ENCODE data around the gene ARL4D. TPM values are rescaled to one million over a fixed set of nuclear protein-coding genes. Genes with fewer than 3 reads are reported as not detected.

ARL4D gene
- total RNA-seq, 1 experiment from 2014 or later, result 11.5 TPM

GRCh38 chr17:43395165-43395564, 3.6 kb upstream of the ARL4D start:
- BruUV-seq (replicated peaks), result no TSS peak
- CTCF ChIA-PET, result interaction anchor here (1.3 to 10.0 kb wide), 4 partner anchors 33 to 89 kb away, joined by 4 to 194 read pairs (median 6); partner anchors contain the start of gene DHX8
- Histone ChIP-seq H3K4me2 (ENCODE audit: low read length) (no peak overlapping the region), H3K9ac (ENCODE audit: low read length) (no peak overlapping the region), H3K79me2 (ENCODE audit: insufficient read depth, low read length) (peaks cover 11% of the 10 kb centered on the region), H3K27me3 (ENCODE audit: insufficient read depth, low read length) (no peaks in the 10 kb centered on the region), H3K9me2 (ENCODE audit: insufficient read depth) (no peaks in the 10 kb centered on the region), H2AFZ (ENCODE audit: low read depth, low read length, poor library complexity, severe bottlenecking) (no peak overlapping the region), H4K20me1 (ENCODE audit: insufficient read depth) (no peaks in the 10 kb centered on the region), H3K9me3 (ENCODE audit: control insufficient read depth in 1 of 2, insufficient read depth in 1 of 2, low read depth in 1 of 2, low read length in 2 of 2) (no peaks in the 10 kb centered on the region), H3K27ac (ENCODE audit: low read depth, low read length) (no peak overlapping the region), H3K4me3 (replicated peaks in 1 of 2; ENCODE audit: low read depth in 1 of 2, low read length in 2 of 2) (no peak overlapping the region), H3K4me1 (ENCODE audit: control insufficient read depth in 1 of 2, insufficient read depth in 2 of 2, low read length in 2 of 2) (peaks cover 3 to 25% of the 10 kb centered on the region in 2 experiments; a peak in 3 of 4 replicates), H3K36me3 (ENCODE audit: control insufficient read depth in 1 of 2, insufficient read depth in 2 of 2, low read length in 2 of 2) (no peaks in the 10 kb centered on the region)
- no peak for TF ChIP-seq RAD21 (IDR thresholded peaks at IDR 0.05; ENCODE audit: low read depth)
- no peak for TF ChIP-seq SP1 (IDR thresholded peaks at IDR 0.05; ENCODE audit: low read depth)
- no peak for TF ChIP-seq TCF7L2 (IDR thresholded peaks at IDR 0.05; ENCODE audit: borderline replicate concordance, extremely low read depth, insufficient read depth, insufficient read length)
- TF ChIP-seq, protein P1, sequence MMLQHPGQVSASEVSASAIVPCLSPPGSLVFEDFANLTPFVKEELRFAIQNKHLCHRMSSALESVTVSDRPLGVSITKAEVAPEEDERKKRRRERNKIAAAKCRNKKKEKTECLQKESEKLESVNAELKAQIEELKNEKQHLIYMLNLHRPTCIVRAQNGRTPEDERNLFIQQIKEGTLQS (IDR thresholded peaks at IDR 0.05), result no peak
- TF ChIP-seq EGR1 (IDR thresholded peaks at IDR 0.05; ENCODE audit: low read depth), result no peak
- no peak for TF ChIP-seq POLR2A (IDR thresholded peaks at IDR 0.05; ENCODE audit: borderline replicate concordance, extremely low read depth, insufficient read depth, insufficient read length)
- no peak for TF ChIP-seq EZH2phosphoT487 (IDR thresholded peaks at IDR 0.05; ENCODE audit: borderline replicate concordance)
- TF ChIP-seq ZBTB33 (IDR thresholded peaks at IDR 0.05; ENCODE audit: extremely low read depth, insufficient replicate concordance, low read length), result no peak
- RAD21 ChIA-PET (ENCODE audit: low non-redundant PET in 1 of 2, low total read pairs in 2 of 2, uncharacterized antibody in 2 of 2, unreplicated experiment in 2 of 2), result interaction anchor here (2.7 to 3.3 kb wide), 2 partner anchors 88 kb away, joined by 15 to 31 read pairs; partner anchors contain the start of gene DHX8 (in 2 of the 2)
- no peak for DNase-seq (ENCODE audit: low read depth, low spot score)
- intact Hi-C loops (cut with micrococcal nuclease), result no loop called here
- no peak for ATAC-seq
- POLR2A ChIA-PET, result interaction anchor here (1.7 to 4.9 kb wide), 3 partner anchors 27 to 89 kb away, joined by 26 to 63 read pairs (median 37); partner anchors contain the start of gene DHX8

All from HCT116 (cell line).